PC-3 (cell line): ENCODE measurements around the gene KCNQ1. TPM values are rescaled to one million over a fixed set of nuclear protein-coding genes. Genes with fewer than 3 reads are reported as not detected.

ENCODE experiments used
- ATAC-seq: fragments of 200-7000 bp; cut with Tn5 transposase; 2 replicates; pipeline ENCODE4 v1.9.1; 2020; ENCODE audit warnings: mild to moderate bottlenecking, moderate library complexity
- BruUV-seq: library from RNA; stranded (reverse); fragments of 400-500 nt; replicated peaks from 2 replicates; lab custom pipeline; 2021; lab: Mats Ljungman, UMichigan
- CTCF ChIA-PET: fragments of 300-600 bp; sonication (Branson Sonifier 250); formaldehyde crosslinking; loops from one replicate; lab custom pipeline; 2022; ENCODE audit warnings: antibody characterized with exemption; lab: Charles Lee
- POLR2A ChIA-PET: fragments of 300-600 bp; sonication (Branson Sonifier 250); formaldehyde crosslinking; loops from one replicate; lab custom pipeline; 2022; ENCODE audit warnings: antibody characterized with exemption; ENCODE audit not compliant: unreplicated experiment; lab: Charles Lee
- DNase-seq: peaks from one replicate; pipeline ENCODE4 v3.0.0-alpha.2; 2015
- H2AFZ ChIP-seq: fragments of 300-600 bp; sonication (generic); 2 replicates; pipeline ENCODE4 v1.6.0; 2016; ENCODE audit warnings: antibody characterized with exemption, low read length
- H3F3A ChIP-seq: fragments of 300-600 bp; sonication (generic); one replicate; pipeline ENCODE4 v1.6.0; 2017; ENCODE audit warnings: antibody characterized with exemption, low read length, control low read depth, mild to moderate bottlenecking; ENCODE audit not compliant: unreplicated experiment
- H3K27ac ChIP-seq: fragments of 300-600 bp; sonication (generic); 2 replicates; pipeline ENCODE4 v1.5.1; 2016; ENCODE audit warnings: mild to moderate bottlenecking, low read length
- H3K27me3 ChIP-seq: fragments of 300-600 bp; sonication (generic); 2 replicates; pipeline ENCODE4 v1.6.1; 2016; ENCODE audit warnings: low read length, mixed read lengths
- H3K36me3 ChIP-seq: fragments of 300-600 bp; sonication (generic); 2 replicates; pipeline ENCODE4 v1.6.1; 2016; ENCODE audit warnings: low read depth, mixed run types, low read length, mixed read lengths
- H3K4me1 ChIP-seq: fragments of 300-600 bp; sonication (generic); 2 replicates; pipeline ENCODE4 v1.5.1; 2016; ENCODE audit warnings: low read length; ENCODE audit not compliant: insufficient read depth
- H3K4me2 ChIP-seq: fragments of 300-600 bp; sonication (generic); 2 replicates; pipeline ENCODE4 v1.6.0; 2016; ENCODE audit warnings: low read length
- H3K4me3 ChIP-seq: fragments of 300-600 bp; sonication (generic); 2 replicates; pipeline ENCODE4 v1.5.1; 2016; ENCODE audit warnings: mild to moderate bottlenecking, low read length, mixed read lengths
- H3K79me2 ChIP-seq: fragments of 300-600 bp; sonication (generic); 2 replicates; pipeline ENCODE4 v1.6.1; 2017; ENCODE audit warnings: low read length, mixed read lengths
- H3K9ac ChIP-seq: fragments of 300-600 bp; sonication (generic); 2 replicates; pipeline ENCODE4 v1.6.0; 2016; ENCODE audit warnings: mild to moderate bottlenecking, low read length
- H3K9me2 ChIP-seq: fragments of 300-600 bp; sonication (generic); replicated peaks from 2 replicates; pipeline ENCODE4 v1.6.1; 2016; ENCODE audit warnings: mixed run types, low read length, mixed read lengths
- H3K9me3 ChIP-seq: fragments of 300-600 bp; sonication (generic); 2 replicates; pipeline ENCODE4 v1.6.1; 2016; ENCODE audit warnings: low read length, mixed read lengths
- H4K20me1 ChIP-seq: fragments of 300-600 bp; sonication (generic); 2 replicates; pipeline ENCODE4 v1.6.1; 2016; ENCODE audit warnings: low read length, mixed read lengths
- CTCF ChIP-seq: fragments of 300-600 bp; sonication (generic); conservative IDR thresholded peaks from 2 replicates; pipeline ENCODE4 v1.5.1; 2017; ENCODE audit warnings: antibody characterized with exemption, low read depth, mild to moderate bottlenecking, low read length
- EZH2 ChIP-seq: fragments of 300-600 bp; sonication (generic); IDR thresholded peaks from one replicate; pipeline ENCODE4 v1.6.1; 2017; ENCODE audit warnings: antibody characterized with exemption, mild to moderate bottlenecking, low read length; ENCODE audit not compliant: unreplicated experiment
- EZH2phosphoT487 ChIP-seq: fragments of 300-600 bp; sonication (generic); IDR thresholded peaks from 2 replicates; pipeline ENCODE4 v1.6.1; 2018; ENCODE audit warnings: mild to moderate bottlenecking, antibody characterized with exemption, low read length, borderline replicate concordance
- intact Hi-C: fragments of 100-400 bp; cut with micrococcal nuclease; formaldehyde crosslinking; loops from 2 replicates; pipeline ENCODE4 v1.9.0; 2023
- total RNA-seq: library from RNA; depleted of rRNA; stranded (reverse); fragments of >200 nt; gene quantifications from 2 replicates; pipeline ENCODE4 v1.2.3, GENCODE V29; 2014

KCNQ1 gene
- total RNA-seq, 1 experiment from 2014 or later: 0.40 TPM

- no peaks in the 10 kb centered on the region for H4K20me1 ChIP-seq
- H3F3A ChIP-seq: no peaks in the 10 kb centered on the region
- TF ChIP-seq EZH2phosphoT487 (no peak), CTCF (no peak), EZH2 (no peak)
- H3K9me3 ChIP-seq: no peaks in the 10 kb centered on the region
- no TSS peak for BruUV-seq
- ChIA-PET CTCF (no interaction called here), POLR2A (interaction anchor here (0.6 kb wide), 1 partner anchor 37 kb away, joined by 3 read pairs; no protein-coding TSS in a partner anchor)
- peaks cover 7% of the 10 kb centered on the region; the same call in 1 of the 2 replicates for H3K27me3 ChIP-seq
- no peaks in the 10 kb centered on the region for H3K4me1 ChIP-seq
- no peaks in the 10 kb centered on the region for H3K36me3 ChIP-seq
- no peaks in the 10 kb centered on the region for H3K79me2 ChIP-seq
- H3K9me2 ChIP-seq: no peaks in the 10 kb centered on the region
- no peak overlapping the region for H2AFZ ChIP-seq
- H3K4me3 ChIP-seq: no peak overlapping the region
- H3K27ac ChIP-seq: no peak overlapping the region
- intact Hi-C loops: no loop called here
- ATAC-seq: no peak
- no peak overlapping the region for H3K9ac ChIP-seq
- no peak overlapping the region for H3K4me2 ChIP-seq
- no peak for DNase-seq
These were observed 4.1 kb downstream of the KCNQ1 start for GRCh38 chr11:2448661-2449547.

- Histone ChIP-seq H3K4me3 (no peak overlapping the region), H3K4me2 (no peak overlapping the region), H3K79me2 (no peaks in the 10 kb centered on the region), H2AFZ (no peak overlapping the region), H3F3A (no peaks in the 10 kb centered on the region), H3K27me3 (peaks cover 7% of the 10 kb centered on the region; the same call in 1 of the 2 replicates), H3K9me3 (no peaks in the 10 kb centered on the region), H3K36me3 (no peaks in the 10 kb centered on the region), H3K4me1 (no peaks in the 10 kb centered on the region), H4K20me1 (no peaks in the 10 kb centered on the region), H3K27ac (no peak overlapping the region), H3K9me2 (no peaks in the 10 kb centered on the region), H3K9ac (no peak overlapping the region)
- no peak for ATAC-seq
- intact Hi-C loops: no loop called here
- no TSS peak for BruUV-seq
- TF ChIP-seq EZH2phosphoT487 (no peak), CTCF (no peak), EZH2 (no peak)
- CTCF ChIA-PET: no interaction called here
- POLR2A ChIA-PET: interaction anchor here (0.6 kb wide), 1 partner anchor 36 kb away, joined by 3 read pairs; no protein-coding TSS in a partner anchor
- no peak for DNase-seq
These were observed 4.9 kb downstream of the KCNQ1 start for GRCh38 chr11:2449548-2450320.
